Measurements from ENCODE around the gene SRPK1.

DNA sequence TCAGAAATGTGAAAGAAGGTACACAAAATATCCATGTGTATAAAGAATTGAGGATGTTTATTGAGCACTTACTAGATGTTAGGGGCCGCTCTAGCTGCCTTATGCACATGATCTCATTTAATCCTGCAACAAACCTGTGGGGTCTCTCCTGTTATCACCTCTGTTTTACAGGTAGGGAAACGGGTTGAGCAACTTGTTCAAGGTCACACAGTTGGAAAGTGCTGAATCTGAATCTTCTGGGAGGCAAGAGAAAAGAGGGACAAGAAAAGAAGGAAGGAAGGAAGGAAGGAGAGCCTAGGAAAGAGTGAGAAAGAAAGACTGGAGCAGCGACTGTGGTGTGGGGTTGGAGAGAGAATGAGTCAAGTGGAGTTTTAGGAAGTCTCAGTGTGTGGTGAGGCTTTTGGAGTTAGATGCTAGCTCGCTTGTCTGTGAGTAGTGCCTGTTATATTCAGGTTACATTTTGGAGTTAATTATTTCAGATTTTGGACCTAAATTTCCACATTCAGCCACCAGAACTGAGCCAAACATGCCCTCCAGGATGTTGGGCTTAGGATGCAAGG, 132.4 kb downstream of the SRPK1 start:
- TF ChIP-seq, protein P1, sequence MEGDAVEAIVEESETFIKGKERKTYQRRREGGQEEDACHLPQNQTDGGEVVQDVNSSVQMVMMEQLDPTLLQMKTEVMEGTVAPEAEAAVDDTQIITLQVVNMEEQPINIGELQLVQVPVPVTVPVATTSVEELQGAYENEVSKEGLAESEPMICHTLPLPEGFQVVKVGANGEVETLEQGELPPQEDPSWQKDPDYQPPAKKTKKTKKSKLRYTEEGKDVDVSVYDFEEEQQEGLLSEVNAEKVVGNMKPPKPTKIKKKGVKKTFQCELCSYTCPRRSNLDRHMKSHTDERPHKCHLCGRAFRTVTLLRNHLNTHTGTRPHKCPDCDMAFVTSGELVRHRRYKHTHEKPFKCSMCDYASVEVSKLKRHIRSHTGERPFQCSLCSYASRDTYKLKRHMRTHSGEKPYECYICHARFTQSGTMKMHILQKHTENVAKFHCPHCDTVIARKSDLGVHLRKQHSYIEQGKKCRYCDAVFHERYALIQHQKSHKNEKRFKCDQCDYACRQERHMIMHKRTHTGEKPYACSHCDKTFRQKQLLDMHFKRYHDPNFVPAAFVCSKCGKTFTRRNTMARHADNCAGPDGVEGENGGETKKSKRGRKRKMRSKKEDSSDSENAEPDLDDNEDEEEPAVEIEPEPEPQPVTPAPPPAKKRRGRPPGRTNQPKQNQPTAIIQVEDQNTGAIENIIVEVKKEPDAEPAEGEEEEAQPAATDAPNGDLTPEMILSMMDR (IDR thresholded peaks at IDR 0.05; ENCODE audit: control extremely low read depth in 1 of 3, insufficient read depth in 1 of 3, low read depth in 1 of 3, low read length in 3 of 3): no peak
- TF ChIP-seq TEAD4 (IDR thresholded peaks at IDR 0.05; ENCODE audit: low read depth, low read length) (no peak), POLR2AphosphoS5 (IDR thresholded peaks at IDR 0.05; ENCODE audit: low read depth, low read length) (no peak), SP4 (IDR thresholded peaks at IDR 0.05; ENCODE audit: low read length) (no peak), JUND (IDR thresholded peaks at IDR 0.05; ENCODE audit: low read length) (no peak), NRF1 (IDR thresholded peaks at IDR 0.05; ENCODE audit: low read depth, low read length) (no peak), TBP (IDR thresholded peaks at IDR 0.05; ENCODE audit: low read depth, low read length) (no peak), EP300 (IDR thresholded peaks at IDR 0.05; ENCODE audit: borderline replicate concordance in 1 of 2, low read depth in 2 of 2, low read length in 2 of 2) (no peak), RAD21 (IDR thresholded peaks at IDR 0.05 in 1 of 2, conservative IDR thresholded peaks at IDR 0.05 in 1 of 2; ENCODE audit: low read depth in 2 of 2, low read length in 2 of 2) (no peak), CTBP2 (IDR thresholded peaks at IDR 0.05; ENCODE audit: borderline replicate concordance, insufficient read depth, insufficient read length, low read length) (no peak), CEBPB (IDR thresholded peaks at IDR 0.05; ENCODE audit: low read depth, low read length) (no peak), EZH2 (IDR thresholded peaks at IDR 0.05; ENCODE audit: low read depth, low read length, severe bottlenecking) (no peak)
